ENCODE data around the gene MECR.

Gene MECR

DNA sequence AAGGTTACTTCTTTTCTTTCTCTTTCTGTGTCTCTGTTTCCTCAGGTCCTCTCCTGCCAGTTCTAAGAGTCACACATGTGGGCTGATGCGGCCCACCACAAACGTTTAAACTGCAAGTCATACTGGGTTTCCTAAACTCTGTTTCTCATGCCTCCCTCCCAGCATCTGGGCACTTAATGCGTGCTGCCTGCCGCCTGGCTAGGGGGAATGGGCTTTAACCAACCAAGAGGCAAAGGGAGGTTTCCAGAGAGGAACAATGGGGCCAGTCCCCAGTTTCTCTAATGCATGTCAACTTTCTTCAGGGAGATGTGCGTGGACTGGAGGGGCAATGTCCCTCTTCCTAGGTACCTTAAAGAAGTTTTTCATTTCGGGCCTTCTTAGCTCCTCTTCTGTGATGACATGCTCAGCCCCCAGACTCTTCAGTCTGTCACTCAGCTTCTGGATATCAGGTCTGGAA, 29.1 kb downstream of the MECR start:
- no peak for DNase-seq

DNA sequence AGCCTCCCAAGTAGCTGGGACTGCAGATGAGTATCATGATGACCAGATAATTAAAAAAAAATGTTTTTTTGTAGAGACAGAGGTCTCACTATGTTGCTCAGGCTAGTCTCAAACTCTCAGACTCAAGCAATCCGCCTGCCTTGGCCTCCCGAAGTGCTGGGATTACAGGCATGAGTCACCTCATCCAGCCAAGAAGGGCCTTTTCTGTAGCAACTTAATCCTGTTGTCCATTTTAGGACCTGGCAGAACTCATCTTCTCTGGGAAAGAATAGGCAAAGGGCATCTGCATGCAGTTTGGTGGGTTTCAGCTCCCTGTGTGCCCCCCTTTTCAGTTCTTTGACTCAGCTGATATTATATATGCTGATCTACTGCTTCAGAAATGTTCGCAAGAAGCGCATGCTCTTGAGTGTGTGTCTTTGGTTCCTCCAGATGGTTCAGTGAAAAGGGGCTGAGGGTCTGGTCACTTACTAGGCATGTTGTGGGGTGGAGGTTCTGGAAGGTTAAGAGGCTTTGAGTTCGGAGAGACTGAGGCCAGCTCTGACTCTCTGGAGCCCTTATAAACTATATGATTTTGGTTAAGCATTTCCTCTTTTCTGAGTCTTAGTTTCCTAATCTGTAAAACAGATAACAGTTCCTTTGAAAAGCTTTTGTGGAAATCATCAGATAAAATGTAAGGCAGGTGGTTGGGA, 29.7 kb downstream of the MECR start:
- DNase-seq, result no peak

DNA sequence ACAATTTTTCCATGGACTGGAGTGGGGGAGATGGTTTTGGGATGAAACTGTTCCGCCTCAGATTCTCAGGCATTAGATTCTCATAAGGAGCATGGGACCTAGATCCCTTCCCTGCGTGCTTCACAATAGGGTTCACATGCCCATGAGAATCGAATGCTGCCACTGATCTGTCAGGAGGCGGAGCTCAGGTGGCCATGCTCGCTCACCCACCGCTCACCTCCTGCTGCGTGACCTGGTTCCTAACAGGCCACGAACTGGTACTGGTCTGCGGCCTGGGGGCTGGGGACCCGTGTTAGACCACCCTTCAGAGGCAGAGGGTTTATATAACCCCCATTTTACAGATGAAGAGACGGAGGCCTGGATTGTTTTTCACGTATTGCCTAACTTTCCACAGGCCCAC, 32.7 kb downstream of the MECR start:
- DNase-seq, result no peak

DNA sequence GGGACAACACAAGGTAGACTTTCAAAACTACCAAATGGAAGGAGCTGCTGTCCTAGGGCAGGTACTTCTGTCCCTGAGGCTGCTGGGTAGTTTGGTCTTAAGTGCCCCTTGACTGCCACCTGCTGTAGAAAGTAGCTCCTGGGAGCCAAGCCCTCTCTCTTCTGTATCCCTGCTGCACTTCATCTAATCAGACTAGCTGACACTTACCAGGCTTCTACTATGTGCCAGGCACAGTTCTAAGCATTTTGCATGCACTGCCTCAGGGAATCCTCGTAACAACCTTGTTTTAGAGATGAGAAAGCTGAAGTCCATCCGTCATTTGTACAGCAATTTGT, 33.2 kb downstream of the MECR start:
- DNase-seq, result no peak

DNA sequence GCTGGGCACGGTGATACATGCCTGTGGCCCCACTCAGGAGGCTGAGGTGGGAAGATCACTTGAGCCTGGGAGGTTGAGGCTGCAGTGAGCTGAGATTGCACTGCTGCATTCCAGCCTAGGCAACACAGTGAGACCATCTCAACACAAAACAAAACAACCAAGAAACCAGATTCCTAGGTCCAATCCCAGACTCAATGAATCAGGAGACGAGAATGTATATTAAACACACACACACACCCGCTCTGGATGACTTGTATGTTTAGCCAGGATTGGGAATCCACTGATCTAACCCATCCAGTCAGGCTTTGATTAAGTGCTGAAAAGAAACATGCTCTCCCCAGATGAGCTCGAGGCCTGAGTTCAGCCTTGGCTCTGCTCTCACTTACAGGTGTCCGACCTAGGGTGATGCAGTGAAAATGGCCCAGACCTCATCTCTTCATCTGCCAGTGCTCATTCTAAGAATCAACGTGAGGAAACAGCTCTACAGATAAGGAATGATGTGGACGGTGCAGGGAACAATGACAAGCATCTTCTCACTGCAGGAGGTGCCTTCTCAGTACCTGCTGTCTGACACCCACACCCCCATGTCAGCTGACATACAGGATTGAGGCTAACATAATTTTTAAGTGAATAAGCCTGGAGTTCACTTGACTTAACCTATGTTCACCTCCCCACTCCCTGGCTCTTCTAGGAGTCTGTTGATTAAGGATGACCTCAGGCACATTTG, 33.7 kb downstream of the MECR start:
- no peak for DNase-seq

DNA sequence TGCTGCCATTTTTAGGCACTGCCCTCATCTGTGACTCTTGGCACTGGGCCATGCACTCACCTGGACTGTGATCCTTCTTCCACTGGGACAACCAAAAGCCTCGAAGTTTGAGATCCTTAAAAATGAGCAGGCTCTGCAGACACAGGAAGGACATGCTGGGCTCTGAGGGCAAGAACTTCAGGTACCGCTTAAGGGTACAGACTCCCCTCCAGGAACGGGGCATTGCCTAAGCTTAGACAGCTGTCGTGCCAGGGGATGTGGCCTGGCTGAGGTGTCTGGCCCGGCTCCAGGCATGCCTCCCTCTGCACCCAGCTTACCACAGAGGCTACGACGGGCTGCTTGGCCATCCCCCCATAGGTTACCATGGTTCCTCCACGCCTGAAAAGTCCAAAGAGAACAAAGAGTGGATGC, 34.8 kb downstream of the MECR start:
- DNase-seq, result no peak

DNA sequence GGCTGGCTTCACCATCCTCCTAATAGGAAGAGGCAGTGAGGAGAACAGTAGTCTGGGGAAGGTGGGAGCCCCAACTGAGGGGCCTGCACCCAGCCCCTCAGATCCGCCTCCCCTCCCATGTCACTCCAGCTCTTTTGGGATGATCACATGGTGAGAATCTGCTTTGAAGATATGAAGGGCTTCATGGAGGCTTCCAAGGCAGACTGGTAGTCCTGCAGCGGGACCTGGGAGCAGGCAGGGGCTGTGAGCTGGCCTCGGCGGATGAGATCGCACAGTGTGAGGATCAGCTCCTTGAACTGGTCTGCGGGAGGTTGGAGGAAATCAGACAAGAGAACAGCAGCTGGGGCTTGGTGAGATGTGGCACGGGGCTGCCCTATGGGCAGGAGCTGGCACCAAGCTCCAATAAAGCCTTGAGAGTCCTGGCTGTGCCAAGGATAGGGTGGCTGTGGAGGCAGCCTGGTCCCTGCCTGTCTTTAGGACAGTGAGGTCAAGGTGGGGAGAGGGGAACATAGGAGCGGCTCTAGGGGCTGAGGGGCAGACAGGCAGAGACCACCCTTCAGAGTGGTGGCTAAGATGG, 36.8 kb downstream of the MECR start:
- DNase-seq, result no peak

DNA sequence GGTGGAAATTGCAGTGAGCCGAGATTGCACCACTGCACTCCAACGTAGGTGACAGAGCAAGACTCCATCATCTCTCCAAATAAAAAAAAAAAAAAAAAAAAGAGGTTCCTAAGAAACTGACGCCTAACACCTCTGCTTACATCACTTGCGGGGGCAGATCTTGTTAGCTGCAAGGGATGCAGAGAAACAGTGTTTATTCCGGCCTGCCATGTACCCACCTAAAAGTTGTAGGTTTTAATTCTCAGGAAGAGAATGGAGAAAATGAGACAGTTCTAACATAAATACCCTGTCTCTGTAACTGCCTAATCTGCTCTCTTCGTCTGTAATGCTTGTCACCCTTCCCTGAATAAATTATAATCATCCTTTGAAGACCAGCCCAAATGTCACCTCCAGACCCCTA, 40.0 kb downstream of the MECR start:
- no peak for DNase-seq

DNA sequence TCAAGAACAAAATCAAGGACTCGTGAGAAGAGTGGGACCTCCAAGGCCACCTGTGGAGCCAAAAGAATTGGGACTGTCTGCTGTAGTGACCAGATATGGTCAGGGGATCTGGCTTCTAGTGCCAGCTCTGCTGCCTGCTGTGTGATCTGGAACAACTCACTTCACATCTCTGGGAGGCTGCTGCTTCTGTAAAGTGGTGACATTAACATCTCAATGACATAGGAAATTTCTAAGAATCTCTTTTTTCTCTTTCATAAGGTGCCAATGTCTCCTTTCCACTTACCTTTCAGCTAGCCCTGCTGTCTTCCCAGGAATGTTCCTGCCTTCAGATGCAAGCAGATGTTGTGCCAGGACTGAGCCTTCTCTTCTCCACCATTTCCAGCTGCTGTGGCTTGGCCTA, 44.0 kb downstream of the MECR start:
- DNase-seq, result no peak

DNA sequence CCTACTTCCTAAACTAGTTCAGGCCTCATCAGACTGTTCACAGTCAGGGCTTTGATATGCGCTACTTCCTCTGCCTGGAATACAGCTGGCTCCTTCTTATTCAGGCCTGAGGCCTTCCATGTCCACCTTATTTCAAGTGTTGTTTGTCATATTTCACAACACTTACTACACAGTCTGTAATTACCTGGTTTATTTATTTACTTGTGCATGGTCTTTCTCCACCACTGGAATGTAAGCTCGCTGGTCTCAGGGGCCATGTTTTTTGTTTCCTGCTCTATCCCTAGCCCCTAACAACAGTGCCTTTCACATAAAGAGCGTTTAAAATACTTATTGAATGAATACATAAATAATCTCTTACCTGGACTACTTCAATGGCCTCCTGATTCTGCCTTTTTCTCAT, 44.5 kb downstream of the MECR start:
- DNase-seq, result no peak

DNA sequence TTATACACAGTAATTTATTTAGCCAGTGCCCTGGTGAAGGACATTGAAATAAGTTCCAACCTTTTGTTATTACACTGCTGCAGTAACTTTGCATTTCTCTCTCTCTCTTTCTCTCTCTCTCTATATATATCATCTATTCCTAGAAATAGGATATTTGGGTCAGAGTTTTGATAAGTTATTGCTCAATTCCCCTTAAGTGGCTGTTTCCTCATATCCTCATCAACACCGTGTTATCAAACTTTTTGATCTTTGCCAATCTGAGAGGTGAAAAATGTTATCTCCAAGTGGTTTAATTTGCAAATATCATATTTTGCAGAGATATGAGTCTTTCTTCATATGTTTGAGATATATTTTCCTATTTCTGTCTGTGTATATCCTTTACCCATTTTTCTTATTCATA, 47.4 kb downstream of the MECR start:
- DNase-seq, result no peak

DNA sequence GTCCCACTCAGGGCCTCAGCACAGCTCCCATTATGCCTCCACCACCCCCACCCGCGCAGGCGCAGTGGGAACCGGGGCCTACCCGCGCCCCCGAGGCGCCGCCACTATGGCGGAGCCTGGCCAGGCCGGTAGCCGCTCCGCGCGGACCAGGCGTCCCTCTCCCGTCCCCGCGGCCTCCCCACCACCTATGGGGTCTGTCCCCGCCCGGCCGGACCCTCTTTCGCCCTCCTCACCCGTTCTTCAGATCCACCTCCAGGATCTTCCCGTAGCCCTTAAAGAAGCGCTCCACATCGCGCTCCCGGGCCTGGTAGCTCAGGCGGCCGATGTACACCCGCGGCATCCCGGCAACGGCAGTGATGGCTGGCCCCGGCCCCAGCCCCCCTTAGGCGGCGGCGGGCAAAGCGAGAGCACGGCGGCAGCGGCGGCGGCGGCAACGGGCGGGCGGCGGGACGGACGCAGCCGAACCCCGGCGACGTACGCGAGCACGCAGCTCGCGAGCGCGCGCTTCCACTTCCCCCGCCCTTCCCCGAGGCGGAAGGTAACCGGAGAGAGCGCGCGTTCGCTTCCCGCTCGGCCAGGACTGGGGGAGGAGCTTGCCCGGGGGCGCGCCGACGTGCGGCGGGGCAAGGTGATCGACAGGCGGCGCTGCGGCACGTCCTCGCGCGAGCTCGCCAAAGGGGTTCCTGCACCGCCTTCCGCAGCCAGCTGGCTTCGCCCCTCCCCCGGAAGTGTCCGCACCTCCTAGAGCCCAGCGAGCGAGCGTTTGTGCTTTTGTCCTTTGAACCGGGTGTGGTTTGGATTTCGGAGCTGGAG, 49.1 kb downstream of the MECR start, which contains the start of gene SRSF4:
Gene SRSF4, minus strand, starts transcription at position 488 of the 813 bp plus-strand sequence. Its CDS starts 148 bp downstream, at position 340.
- peak; percentile 99 for DNase-seq

DNA sequence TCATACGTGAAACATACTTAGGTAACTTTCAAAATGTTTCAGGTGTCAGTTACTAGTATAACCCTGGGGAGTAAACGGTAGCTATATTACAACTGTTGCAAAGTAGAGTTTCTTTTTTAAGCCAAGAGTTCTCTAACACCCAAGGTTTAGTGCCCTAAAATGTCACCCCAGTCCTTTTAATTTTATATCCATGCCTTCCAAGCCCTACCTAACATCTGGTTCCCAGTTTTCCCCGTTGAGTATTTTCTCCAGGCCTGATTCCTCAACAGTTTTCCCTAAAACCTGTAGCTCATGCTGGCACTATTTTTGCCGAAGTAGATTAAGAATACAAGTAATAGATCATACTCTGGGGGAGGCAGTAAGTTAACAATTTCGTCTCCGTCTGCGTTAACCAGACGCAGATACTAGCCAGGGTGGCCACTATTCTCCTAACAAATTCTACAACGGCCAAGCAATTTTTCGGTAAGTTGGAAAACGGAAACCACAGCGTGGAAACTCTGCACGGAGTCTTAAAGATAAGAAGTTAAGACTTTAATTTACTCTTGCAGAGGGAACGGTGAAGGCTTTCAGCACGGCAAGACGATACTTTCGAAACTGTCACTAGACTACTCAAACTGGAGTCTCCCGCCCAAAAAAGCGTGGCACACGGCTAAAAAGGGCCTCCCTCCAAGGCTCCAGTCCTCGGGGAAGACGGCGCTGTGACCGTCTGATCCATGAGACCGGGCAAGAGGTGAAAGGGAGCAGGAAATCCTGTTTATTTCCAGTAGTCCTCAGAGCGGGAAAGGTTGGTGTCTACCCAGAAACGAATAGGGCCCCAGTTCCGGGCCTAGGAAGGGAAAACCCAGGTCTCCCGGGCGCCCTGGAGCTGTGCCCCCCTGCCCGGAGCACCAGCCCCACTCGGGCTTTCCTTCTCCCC, 50.0 kb downstream of the MECR start:
- no peak for DNase-seq

DNA sequence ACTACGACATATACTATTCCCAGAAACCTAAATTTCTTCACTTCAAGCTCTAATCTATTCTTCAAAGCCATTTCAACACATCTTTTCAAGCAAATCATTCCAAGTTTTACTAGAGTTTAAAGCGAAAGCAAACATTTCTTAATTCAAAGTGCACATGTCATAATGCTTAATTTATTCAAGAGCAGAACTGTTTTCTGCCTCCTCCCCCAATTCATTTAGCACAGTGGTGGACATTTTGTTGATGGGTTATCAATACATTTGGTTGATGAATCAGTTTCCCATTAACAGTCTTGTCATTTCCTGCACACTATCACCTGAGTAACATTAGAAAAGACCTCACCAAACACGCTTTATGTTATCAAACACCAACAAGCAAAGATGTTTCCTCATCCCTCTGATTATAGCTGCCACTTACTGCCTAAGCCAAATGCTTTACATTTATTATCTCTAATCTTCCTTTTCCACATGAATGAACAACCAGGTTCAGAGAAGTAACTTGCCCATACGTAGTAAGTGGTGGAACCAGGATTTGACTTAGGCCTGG, 51.0 kb downstream of the MECR start:
- no peak for DNase-seq

DNA sequence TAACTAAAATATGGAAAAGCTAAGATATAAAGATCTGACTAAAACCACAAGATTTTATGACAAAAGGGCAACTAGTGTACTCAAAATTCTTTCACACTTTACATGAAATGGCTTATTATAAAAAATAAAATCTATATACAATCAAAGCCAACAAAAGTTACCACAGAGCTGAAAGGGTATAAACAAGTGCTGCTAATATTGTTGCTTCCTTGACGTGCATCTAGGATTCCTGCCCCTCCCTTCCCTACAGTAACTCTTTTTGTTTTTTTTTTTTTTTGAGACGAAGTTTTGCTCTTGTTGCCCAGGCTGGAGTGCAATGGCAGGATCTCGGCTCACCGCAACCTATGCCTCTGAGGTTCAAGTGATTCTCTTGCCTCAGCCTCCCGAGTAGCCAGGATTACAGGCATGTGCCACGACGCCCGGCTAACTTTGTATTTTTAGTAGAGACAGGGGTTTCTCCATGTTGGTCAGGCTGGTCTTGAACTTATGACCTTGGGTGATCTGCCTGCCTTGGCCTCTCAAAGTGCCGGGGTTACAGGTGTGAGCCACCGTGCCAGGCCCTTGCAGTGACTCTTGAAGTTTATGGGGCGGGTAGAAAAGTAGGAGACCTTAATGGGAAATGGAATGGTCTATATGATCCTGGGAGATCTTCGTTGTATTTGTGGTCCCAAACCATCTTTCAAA, 53.6 kb downstream of the MECR start:
- no peak for DNase-seq

DNA sequence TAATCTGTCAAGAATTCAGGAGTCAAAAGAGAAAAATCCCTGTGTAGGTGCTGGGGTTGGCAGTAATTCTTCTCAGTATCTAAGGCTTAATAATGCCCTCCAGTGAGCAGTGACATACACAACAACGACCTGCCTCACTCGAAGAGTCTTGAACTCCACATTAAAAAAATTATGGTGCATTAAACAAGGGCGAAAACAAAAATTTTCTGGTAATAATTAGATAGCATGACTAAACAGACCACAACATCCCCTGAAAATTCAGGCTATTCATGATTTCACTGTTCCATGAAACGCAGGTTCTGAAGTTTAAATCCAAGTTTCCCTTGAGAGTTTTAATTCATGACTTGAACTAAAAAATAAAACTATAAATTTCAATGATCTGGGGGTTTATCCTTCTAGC, 54.2 kb downstream of the MECR start:
- no peak for DNase-seq

DNA sequence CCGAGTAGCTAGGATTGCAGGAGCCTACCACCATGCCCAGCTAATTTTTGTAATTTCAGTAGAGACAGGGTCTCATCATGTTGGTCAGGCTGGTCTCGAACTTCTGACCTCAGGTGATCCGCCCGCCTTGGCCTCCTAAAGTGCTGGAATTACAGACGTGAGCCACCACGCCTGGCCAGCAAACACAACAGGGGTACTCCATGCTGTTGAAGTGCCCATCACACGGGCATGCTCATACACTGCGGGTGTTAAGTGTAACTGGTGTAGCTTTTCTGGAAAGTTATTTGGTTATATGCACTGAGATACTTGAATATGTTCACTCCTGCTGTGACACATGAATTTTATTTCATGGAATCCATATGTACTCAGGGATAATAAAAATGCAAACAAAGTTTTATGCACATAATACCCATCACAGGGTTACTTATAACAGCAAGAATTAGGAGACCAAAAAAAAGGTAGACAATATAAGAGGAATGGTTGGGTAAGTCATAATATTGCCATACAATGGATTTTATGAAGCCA, 58.3 kb downstream of the MECR start:
- no peak for DNase-seq

DNA sequence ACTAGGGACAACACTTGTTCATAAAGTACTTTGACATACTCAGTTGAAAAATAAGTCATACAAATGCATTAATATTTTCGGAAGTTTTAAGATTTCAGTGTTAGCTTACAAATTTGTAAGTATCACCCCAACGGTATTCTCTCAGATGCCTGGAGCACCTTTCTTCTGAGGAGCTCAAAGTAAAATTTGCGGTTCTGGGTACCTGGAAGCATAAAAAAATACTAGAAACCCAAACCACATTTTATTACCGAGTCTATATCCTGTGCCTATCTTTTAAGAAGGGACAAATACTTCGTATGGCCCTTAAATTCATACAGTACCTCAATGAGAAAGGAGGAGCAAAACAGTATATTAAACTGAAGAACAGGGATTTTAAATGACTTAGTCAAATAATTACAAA, 59.2 kb downstream of the MECR start:
- DNase-seq, result no peak

DNA sequence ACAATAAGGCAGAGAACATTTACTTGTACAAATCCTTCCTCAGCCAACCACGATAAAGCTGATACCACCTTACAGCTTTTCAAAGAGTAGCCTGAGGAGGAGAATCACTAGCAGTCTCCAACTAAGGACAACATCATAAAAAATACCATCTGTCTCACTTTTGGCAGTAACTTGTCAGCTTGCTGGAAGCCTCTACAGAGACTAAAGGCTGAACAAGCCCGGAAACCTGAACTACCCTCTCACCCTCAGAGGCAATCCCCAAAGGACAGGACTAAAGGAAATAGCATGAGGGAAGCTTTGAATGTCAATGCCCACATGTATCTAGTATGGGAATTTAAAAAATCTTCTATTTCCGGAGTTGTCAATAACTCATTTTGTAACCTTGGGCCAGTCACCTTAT, 59.6 kb downstream of the MECR start:
- DNase-seq, result no peak

DNA sequence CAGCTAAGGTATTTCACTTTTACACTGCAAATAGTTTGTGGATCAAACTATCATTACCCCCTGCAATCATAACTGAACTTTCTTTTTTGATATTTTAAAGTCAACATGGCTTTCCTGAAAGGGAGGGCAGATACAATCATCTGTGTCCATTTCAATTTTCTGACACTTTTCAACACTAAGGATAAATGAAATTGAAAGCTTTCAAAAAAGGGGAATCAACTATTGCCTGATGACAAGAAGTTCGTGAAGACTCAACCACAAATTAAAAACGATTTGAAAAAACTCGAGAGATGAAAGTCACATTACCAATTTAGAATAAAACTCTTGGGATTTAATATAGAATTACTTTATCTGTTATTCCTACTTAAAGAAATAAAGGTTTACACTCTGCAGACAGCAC, 60.8 kb downstream of the MECR start:
- no peak for DNase-seq

DNA sequence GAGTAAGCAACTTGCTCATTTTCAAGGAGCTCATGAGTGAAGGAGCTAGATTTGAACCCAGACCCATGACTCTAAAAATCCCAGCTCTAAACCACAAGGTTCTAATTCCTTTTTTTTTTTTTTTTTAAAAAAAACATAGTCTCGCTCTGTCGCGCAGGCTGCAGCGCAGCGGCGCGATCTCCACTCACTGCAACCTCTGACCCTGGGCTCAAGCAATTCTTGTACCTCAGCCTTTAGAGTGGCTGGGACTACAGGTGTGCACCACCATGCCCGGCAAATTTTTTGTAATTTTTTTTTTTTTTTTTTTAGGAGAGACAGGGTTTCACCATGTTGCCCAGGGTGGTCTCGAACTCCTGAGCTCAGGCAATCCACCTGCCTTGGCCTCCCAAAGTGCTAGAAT, 62.8 kb downstream of the MECR start:
- DNase-seq, result no peak
